Activated T-cell treated with anti-CD3 and anti-CD28 coated beads, Interleukin-2, amount 50 U/mL, for 24 hours (primary cell): Measurements from ENCODE around the gene CUEDC1.

Experiments
- DNase-seq: peaks from one replicate; pipeline ENCODE4 v3.0.0-alpha.2; 2020
- H3K27ac Mint-ChIP-seq: 2 replicates; pipeline ENCODE4 v1.8.0; 2020; ENCODE audit warnings: mild to moderate bottlenecking, mixed read lengths
- H3K27me3 Mint-ChIP-seq: 2 replicates; pipeline ENCODE4 v1.8.0; 2020; ENCODE audit warnings: mixed read lengths
- H3K36me3 Mint-ChIP-seq: 2 replicates; pipeline ENCODE4 v1.8.0; 2020; ENCODE audit warnings: low read depth, mixed read lengths
- H3K4me1 Mint-ChIP-seq: 2 replicates; pipeline ENCODE4 v1.8.0; 2020; ENCODE audit warnings: low read depth, mixed read lengths
- H3K4me3 Mint-ChIP-seq: 2 replicates; pipeline ENCODE4 v1.8.0; 2020; ENCODE audit warnings: mild to moderate bottlenecking, moderate library complexity, mixed read lengths
- H3K9me3 Mint-ChIP-seq: 2 replicates; pipeline ENCODE4 v1.8.0; 2020; ENCODE audit warnings: mixed read lengths

Gene CUEDC1

DNA sequence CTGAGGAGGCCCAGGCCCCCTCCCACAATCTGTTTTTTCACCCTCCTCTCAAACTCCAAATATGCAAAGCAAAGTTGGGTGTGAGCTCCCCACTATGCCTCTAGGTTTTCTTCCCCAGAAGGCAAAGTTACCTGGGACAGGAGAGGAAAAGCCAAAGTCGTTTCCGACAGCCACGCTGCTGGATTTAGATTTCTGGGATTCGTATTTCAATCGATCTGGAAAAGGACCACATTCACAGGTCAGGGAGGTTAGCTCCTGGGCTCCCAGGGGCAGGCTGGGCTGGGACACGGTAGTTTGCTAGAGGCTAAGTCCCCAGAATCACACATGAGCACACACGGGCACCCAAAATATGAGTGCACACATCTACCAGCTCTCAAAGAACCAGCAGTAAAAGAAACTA lies 84.1 kb downstream of the CUEDC1 start:
- H3K36me3 Mint-ChIP-seq, result no peaks in the 10 kb centered on the region
- H3K9me3 Mint-ChIP-seq, result no peaks in the 10 kb centered on the region
- peaks cover 33% of the 10 kb centered on the region for H3K27me3 Mint-ChIP-seq
- no peak overlapping the region for H3K4me3 Mint-ChIP-seq
- H3K4me1 Mint-ChIP-seq, result peaks cover 31% of the 10 kb centered on the region
- no peak overlapping the region for H3K27ac Mint-ChIP-seq
- DNase-seq, result no peak

DNA sequence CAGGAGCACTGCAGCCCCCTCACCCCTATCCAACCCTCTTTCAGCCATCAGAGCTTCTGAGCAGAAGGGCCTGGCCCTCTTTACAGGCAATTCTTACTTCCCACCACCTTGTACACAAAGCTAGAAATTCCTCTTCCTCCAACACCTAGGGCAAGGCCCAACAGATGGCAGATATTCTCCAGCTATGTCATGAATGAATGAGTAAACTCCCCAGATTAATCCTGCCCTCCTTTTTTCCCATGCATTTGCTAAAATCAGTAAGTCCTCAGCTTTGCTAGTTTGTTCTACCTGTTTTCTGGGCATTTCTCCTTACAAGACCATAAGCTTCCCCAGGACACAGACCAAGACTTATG lies 85.0 kb downstream of the CUEDC1 start:
- Mint-ChIP-seq H3K36me3 (no peaks in the 10 kb centered on the region), H3K4me3 (no peak overlapping the region), H3K9me3 (no peaks in the 10 kb centered on the region), H3K27ac (no peak overlapping the region), H3K4me1 (peaks cover 28% of the 10 kb centered on the region), H3K27me3 (peaks cover 29% of the 10 kb centered on the region)
- no peak for DNase-seq

DNA sequence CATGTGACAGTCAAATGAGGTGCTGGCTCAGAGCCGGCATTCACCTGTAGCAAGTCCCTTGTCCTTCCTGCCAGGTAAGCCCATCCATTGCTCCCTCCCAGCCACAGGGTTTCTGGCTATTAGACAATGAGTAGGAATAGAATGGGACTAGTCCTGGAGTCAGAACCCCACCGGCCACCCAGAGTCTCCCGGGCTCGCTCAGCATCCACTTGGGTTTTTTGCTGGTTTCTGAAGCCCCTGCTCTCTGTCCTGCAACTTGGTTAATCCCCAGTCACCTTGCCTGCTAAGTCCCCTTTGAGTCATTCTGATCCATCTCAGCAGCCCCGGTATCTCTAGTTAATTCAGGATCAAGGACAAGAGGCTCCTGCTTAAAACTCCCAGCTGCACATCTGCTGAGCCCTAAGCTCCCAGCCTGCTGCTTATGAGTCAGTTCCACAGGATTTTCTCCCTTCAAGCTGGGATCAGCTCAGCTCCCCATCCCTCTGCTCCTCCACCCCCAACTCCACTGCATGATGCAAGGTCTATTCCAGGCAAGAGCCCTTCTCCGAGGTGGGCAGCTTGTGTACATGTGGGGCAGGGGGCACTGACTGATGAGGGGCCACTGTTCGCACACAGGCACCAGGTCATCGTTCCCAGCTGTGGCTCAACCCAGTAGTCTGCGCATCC lies 85.5 kb downstream of the CUEDC1 start:
- Mint-ChIP-seq H3K4me3 (no peak overlapping the region), H3K27me3 (peaks cover 29% of the 10 kb centered on the region), H3K9me3 (no peaks in the 10 kb centered on the region), H3K27ac (no peak overlapping the region), H3K36me3 (no peaks in the 10 kb centered on the region), H3K4me1 (peaks cover 23% of the 10 kb centered on the region)
- DNase-seq, result no peak

DNA sequence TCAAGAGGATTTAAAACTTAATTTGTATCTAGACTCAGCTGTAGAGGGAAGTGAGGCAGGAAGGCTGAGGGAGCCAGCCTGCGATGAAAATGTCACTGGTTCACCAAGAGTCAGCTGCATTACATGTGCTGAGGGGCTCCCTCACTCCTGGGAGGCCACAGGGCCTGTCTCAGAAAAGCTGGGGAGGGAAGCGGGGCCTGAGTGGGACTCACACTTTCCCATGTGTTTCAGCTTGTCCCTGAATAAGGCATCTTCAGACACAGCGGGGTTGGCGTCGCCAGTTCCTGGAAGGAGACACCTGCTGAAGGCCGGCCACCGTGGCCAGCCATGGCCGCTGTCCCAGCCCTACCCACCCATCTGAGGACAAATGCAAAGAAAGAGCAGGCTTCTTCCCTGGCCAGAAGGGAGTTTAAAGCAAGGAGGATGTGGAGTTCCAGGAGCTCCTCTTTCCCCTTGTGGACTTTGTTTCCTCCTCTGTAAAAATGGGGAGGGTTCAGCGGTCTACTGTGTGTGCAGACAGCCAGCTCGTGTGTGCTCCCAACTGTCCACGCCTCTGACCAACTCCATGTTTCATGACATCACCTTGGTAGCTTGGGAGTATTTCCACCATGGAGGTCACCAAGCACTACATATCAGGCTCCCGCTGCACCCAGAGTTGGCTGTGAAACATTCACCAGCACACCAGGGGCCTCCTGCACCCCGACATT lies 86.1 kb downstream of the CUEDC1 start:
- H3K27me3 Mint-ChIP-seq, result peaks cover 26% of the 10 kb centered on the region
- no peaks in the 10 kb centered on the region for H3K36me3 Mint-ChIP-seq
- DNase-seq, result no peak
- H3K9me3 Mint-ChIP-seq, result no peaks in the 10 kb centered on the region
- H3K4me1 Mint-ChIP-seq, result peaks cover 18% of the 10 kb centered on the region
- H3K27ac Mint-ChIP-seq, result no peak overlapping the region
- no peak overlapping the region for H3K4me3 Mint-ChIP-seq

DNA sequence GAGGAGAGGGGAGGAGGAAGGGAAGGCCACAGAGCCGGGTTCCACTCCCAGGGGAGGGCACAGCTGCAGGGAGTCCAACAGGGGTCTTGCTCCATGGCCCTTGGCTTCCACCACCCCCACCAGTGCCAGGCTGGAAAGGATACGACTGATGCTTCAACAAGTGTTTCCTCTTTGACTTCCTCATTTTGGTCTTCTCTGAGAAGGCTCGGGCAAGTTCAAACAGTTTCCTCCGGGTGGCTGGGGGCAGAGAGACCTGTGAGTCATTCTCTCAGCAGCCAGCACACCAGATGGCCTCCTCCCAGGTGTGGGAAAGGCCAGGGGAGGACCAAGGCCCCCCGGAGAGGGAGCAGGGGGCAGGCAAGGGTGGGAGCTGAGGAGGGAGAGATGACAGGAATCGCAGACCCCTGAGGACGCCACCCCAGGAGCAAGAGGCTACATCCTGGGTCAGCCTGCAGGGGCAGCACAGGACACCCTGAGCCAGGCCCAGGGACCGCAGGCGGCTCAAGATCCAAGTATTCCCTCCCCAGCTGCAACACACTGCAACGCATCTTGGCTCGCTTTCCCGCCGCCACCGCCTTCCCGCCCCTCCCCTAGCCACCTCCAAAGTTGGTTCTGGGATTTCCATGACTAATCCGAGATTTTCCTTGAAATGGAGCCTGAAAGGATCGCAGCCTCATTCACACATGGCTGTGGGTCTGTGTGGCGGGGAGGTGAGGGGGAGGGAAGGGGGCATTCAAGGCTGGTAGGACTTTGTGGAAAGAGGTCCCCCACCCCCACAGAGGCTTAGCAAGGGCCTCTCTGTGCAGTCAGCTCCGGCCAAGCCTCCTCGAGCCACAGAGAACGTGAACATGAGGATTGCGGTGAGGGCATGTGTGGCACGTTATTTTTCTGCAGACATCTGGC lies 87.0 kb downstream of the CUEDC1 start:
- Mint-ChIP-seq H3K4me3 (no peak overlapping the region), H3K9me3 (no peaks in the 10 kb centered on the region), H3K4me1 (peaks cover 14% of the 10 kb centered on the region), H3K27ac (no peak overlapping the region), H3K27me3 (peaks cover 20% of the 10 kb centered on the region), H3K36me3 (no peaks in the 10 kb centered on the region)
- DNase-seq, result no peak

DNA sequence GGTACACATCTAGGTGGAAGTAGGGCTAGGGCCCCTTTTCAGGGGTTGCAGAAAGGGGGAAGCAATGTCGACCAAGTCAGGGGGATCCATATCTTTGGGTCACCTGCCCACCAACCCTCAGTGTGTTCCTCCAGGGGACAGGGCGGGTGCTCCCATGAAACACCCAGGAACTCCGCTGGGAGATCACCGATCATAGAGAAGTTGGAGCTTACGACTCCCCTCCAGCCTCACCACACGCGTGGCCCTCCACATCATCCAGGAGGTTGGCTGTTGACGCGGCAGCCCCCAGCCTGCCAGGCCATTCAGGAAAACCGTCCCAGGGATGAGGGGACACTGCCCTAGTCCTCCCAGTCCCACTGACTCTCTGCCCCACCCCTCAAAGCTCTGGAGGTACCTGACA lies 88.1 kb downstream of the CUEDC1 start:
- peaks cover 15% of the 10 kb centered on the region for H3K4me1 Mint-ChIP-seq
- H3K4me3 Mint-ChIP-seq, result no peak overlapping the region
- no peaks in the 10 kb centered on the region for H3K9me3 Mint-ChIP-seq
- no peaks in the 10 kb centered on the region for H3K36me3 Mint-ChIP-seq
- no peak for DNase-seq
- H3K27me3 Mint-ChIP-seq, result peaks cover 22% of the 10 kb centered on the region
- H3K27ac Mint-ChIP-seq, result no peak overlapping the region

DNA sequence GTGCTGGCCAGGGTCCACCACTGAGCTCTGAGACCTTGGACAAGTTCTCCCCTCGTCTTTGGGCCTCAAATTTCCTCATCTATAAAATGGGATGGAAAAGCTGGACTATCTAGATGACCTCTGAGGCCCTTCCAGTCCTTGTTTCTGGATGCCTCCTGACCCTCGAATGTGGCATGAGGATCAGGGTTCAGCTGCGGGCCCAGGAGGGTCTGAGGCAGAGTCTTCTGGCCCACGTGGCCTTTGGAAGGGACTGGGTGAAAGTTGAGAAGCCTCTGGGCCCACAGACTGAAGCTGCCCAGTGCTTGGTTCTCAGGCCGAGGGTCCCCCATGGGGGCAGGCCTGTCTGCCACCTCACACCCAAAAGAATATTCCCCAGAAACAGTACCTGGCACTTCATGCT lies 88.5 kb downstream of the CUEDC1 start:
- peaks cover 21% of the 10 kb centered on the region for H3K27me3 Mint-ChIP-seq

DNA sequence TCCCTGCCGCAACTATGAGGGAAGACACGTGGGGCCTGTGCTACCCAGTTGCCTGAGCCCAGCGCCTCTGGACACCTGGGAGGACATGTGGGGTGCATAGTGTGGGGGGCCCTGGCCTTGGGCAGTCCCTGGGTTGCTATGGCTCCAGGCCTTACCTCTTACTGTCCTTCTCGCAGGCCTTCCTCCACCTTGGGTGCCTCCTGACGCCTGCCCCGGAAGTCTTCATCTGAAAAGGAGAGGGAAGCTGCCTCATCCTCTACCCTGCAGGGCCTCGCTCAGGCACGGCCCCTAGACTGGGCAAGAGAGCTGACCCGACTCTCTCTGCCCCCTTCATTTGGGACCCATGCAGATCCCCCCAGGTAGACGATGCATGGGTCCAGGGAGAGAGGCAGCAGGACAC lies 88.9 kb downstream of the CUEDC1 start:
- Mint-ChIP-seq H3K36me3 (no peaks in the 10 kb centered on the region), H3K27ac (no peak overlapping the region), H3K9me3 (no peaks in the 10 kb centered on the region), H3K4me1 (peaks cover 18% of the 10 kb centered on the region), H3K27me3 (peaks cover 22% of the 10 kb centered on the region), H3K4me3 (no peak overlapping the region)
- no peak for DNase-seq

More for the DNA sequence above, 88.5 kb downstream of the CUEDC1 start:
- H3K36me3 Mint-ChIP-seq, result no peaks in the 10 kb centered on the region
- H3K27ac Mint-ChIP-seq, result no peak overlapping the region
- no peaks in the 10 kb centered on the region for H3K9me3 Mint-ChIP-seq
- no peak for DNase-seq
- no peak overlapping the region for H3K4me3 Mint-ChIP-seq
- H3K4me1 Mint-ChIP-seq, result peaks cover 16% of the 10 kb centered on the region

DNA sequence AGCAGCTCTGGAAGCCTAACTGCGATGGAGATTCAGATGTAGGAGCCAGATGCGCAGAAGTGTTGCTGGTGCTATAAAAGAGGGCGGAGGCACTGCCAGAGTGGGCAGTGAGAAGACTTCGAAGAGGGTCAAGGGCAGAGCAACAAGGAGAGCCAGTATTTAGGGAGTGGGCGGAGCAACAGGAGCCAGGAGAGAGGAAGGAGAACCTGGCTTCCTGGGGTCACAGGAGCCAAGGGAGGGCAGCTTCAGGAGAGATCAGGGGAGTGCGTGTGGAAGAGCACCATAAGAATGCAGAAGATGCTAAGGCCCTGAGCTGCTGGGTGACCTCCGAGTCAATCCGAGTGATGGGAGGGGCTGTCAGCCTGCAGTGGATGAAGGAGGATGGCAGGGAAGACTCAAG lies 90.9 kb downstream of the CUEDC1 start:
- no peaks in the 10 kb centered on the region for H3K9me3 Mint-ChIP-seq
- no peak for DNase-seq
- H3K36me3 Mint-ChIP-seq, result no peaks in the 10 kb centered on the region
- H3K4me1 Mint-ChIP-seq, result peaks cover 27% of the 10 kb centered on the region
- H3K27me3 Mint-ChIP-seq, result peaks cover 35% of the 10 kb centered on the region
- H3K4me3 Mint-ChIP-seq, result no peak overlapping the region
- no peak overlapping the region for H3K27ac Mint-ChIP-seq

DNA sequence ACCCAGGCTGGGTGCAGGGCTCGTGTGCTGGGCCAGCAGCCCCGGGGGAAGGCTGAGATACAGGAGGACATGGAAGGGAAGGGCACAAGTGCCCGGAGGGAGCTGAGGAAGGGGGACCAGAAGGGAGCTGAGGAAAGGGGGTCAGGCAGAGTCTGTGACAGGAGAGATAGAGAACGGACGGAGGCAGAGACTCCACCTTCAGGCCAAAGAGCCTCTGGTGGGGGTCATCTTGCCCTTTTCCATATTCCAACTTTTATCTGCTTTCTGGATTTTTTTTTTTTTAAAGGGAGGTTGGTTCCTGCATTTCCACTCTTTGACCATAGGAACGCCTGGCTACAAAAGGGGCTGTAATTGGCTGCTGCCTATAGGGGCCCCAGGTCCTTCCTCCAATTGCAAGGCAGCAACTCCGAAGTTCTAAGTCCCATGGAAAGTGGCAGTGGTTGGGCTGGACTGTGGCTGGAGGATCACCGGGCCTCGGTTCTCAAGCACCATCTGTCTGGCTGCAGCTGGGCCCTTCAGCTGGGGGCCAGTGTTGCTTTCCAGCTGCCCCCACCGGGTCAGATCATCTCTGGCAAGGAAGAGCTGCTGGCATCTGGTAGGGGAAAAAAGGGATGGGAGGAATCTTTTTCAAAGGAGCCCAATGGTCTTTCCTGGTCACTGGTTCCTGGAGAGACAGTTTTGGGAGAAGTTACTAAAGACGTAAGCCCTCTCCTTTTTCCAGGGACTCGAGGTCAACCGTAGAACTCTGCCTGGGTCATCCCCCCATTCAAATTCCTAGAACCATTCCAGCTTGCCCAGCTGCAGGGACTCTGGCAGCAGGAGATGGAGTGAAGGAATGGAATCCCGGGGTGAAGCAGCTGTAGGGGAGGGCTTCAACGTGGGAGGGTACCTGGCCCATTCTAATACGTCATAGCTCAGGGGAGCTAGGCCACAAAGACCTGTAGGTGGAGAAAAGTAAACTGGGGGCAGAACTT lies 92.2 kb downstream of the CUEDC1 start:
- H3K4me3 Mint-ChIP-seq, result no peak overlapping the region
- H3K27me3 Mint-ChIP-seq, result peaks cover 38% of the 10 kb centered on the region
- H3K36me3 Mint-ChIP-seq, result no peaks in the 10 kb centered on the region
- no peak for DNase-seq
- no peak overlapping the region for H3K27ac Mint-ChIP-seq
- H3K9me3 Mint-ChIP-seq, result no peaks in the 10 kb centered on the region
- peaks cover 23% of the 10 kb centered on the region for H3K4me1 Mint-ChIP-seq

DNA sequence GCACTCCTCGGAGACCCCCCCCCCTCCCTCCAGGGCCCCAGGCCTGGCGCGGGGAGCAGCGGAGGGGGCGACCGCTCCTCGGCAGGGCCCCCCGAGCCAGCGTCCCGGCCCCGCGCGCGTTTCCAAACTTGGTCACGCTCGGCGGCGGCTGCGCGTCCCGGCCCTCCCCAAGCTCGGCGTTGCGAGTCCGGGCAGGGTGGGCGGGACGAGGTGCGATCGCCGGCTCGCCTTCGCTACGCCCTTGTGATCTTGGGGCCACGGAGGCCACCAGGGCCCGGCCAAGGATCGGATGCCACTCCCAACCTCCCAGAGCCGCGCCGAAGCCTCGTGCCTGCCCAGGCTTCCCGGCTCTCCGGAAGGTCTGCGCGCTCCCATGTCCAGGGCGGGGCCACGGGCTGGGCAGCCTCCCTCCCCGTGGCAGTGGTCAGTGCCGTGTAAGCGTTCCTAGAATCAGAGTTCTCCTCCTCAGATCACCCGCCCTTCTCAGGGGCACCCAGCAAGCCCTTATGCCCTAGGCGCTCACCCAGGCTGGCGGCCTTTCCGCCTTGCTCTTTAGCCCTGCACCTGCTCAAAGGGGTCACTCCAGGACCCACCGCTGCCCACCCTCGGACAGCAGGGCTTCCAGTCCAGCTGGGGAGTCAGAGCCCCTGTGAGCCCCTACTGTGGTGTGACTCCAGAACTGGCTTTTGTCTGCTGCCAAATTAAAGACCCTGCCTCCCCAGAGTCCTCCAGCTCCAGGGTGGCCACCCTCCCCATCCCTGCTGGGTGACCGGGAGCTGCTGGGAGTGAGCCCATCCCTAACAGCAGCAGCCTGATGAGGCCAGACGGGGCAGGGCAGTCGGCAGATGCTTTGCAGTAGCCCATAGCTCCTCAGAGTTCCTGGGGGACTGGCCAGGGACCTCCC lies 93.2 kb downstream of the CUEDC1 start:
- no peak for DNase-seq
- peaks cover 14% of the 10 kb centered on the region for H3K4me1 Mint-ChIP-seq
- peaks cover 38% of the 10 kb centered on the region for H3K27me3 Mint-ChIP-seq
- no peaks in the 10 kb centered on the region for H3K9me3 Mint-ChIP-seq
- H3K27ac Mint-ChIP-seq, result no peak overlapping the region
- no peaks in the 10 kb centered on the region for H3K36me3 Mint-ChIP-seq
- H3K4me3 Mint-ChIP-seq, result peak overlapping the region; percentile 39

DNA sequence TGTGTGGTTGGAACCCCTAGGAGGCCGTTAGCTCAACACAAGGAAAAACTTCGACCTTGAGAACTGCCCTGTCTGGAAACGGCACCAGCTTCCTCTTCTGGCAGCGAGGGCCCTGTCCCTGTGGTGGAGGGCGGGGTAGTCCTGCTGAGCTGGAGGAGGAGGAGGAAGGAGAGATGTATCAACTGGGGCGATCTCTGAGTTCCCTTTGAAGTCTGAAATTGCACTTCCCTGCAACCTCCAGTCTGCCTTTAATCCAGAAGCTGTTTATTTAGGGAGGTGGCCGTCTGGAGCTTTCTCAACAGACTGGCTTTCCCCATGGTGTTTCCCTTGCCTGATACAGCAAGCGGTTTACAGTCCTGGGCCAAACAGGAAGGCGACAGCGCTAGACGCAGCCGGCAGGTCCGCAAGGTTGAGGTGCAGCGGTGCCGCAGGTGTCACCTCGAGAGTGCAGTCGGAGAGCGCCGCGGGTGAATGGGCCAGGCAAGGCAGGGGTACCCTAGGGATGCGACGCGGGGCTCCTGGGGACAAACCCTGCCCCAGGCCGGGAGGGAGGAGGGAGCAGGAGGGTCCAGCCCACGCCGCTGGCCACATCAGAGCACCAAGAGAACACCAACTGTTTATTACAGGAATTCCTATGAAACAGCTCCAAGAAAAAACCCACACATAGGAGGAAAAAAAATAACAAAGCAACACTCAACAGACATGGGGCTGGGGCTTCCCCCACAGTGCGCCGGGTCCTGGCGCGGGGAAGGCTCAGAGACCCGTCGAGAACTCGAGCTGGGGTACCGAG lies 94.0 kb downstream of the CUEDC1 start:
- Mint-ChIP-seq H3K4me1 (peaks cover 14% of the 10 kb centered on the region), H3K9me3 (no peaks in the 10 kb centered on the region), H3K36me3 (no peaks in the 10 kb centered on the region), H3K4me3 (peak overlapping the region; percentile 66), H3K27ac (peak overlapping the region; percentile 4), H3K27me3 (peaks cover 38% of the 10 kb centered on the region)
- peak; percentile 57 for DNase-seq
